ENCODE measurements around the gene CLECL1.

GRCh38 chr12:9745199-9745598 lies 12.3 kb upstream of the CLECL1 start:
- no peak for TF ChIP-seq POLR2A (IDR thresholded peaks at IDR 0.05)
- TF ChIP-seq CTCF (IDR thresholded peaks at IDR 0.05 in 8 of 11, conservative IDR thresholded peaks at IDR 0.05 in 3 of 11) = no peak
